ENCODE results near the gene FRY. TPM values are rescaled to one million over a fixed set of nuclear protein-coding genes. Genes with fewer than 3 reads are reported as not detected.

The FRY gene
- total RNA-seq, 3 donors from 2014 or later: 9.2 to 38.5 (median 10.5) TPM

GRCh38 chr13:32237681-32238080 lies 206.1 kb downstream of the FRY start:
- H3K36me3 ChIP-seq (ENCODE audit: low read depth): no peaks in the 10 kb centered on the region

DNA sequence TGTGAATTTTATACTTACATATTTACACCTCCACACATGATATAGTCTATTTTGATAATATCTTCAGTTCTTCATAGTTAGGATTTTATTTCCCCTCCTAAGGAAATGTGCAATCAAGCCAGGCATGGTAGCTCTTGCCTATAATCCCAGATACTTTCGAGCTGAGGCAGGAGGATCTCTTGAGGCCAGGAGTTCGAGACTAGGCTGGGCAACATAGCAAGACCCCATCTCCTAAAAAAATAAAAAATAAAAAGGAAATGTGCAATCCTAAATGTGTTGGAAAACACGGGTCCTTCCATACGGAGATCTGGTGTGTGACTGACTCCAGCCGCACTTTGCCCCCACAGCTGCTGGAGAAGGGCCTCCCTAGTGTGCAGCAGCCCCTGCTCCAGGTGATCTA lies 212.1 kb downstream of the FRY start:
- DNase-seq (no peak), ATAC-seq (no peak)
- Histone ChIP-seq H3K4me1 (ENCODE audit: low read depth) (no peaks in the 10 kb centered on the region), H3K9me3 (no peaks in the 10 kb centered on the region), H3K36me3 (ENCODE audit: low read depth) (no peaks in the 10 kb centered on the region), H3K4me3 (no peak overlapping the region)
- no peak for TF ChIP-seq CTCF (IDR thresholded peaks at IDR 0.05)
- intact Hi-C loops (cut with DNase I, micrococcal nuclease): no loop called here

More at GRCh38 chr13:32237681-32238080, 206.1 kb downstream of the FRY start:
- TF ChIP-seq CTCF (IDR thresholded peaks at IDR 0.05): no peak
- no peaks in the 10 kb centered on the region for H3K9me3 ChIP-seq
- DNase-seq (no peak), ATAC-seq (no peak)
- intact Hi-C loops (cut with DNase I, micrococcal nuclease): no loop called here
- H3K4me3 ChIP-seq: no peak overlapping the region
- no peaks in the 10 kb centered on the region for H3K4me1 ChIP-seq (ENCODE audit: low read depth)

DNA sequence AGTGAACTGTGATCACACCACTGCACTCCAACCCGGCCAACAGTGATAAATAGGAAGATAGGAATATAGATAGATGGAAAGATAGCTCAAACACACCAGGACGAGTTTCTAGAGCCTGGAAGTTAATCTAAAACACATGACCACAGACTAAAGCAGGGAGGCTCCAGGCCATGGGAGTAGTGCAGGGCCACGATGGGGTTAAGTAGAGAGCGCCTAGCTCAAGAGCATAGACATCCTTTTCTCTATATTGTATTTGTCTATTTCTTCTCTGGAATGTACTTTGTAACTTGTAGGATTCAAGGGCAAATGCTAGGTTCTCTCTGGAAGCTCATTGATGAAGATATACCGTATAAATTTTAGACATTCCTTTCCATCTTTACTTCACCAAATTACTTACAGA lies 214.0 kb downstream of the FRY start:
- no peaks in the 10 kb centered on the region for H3K36me3 ChIP-seq (ENCODE audit: low read depth)
- ATAC-seq (no peak), DNase-seq (no peak)
- H3K4me1 ChIP-seq (ENCODE audit: low read depth): no peaks in the 10 kb centered on the region
- no peak overlapping the region for H3K4me3 ChIP-seq
- intact Hi-C loops (cut with DNase I, micrococcal nuclease): no loop called here
- no peak for TF ChIP-seq CTCF (IDR thresholded peaks at IDR 0.05)
- no peaks in the 10 kb centered on the region for H3K9me3 ChIP-seq

DNA sequence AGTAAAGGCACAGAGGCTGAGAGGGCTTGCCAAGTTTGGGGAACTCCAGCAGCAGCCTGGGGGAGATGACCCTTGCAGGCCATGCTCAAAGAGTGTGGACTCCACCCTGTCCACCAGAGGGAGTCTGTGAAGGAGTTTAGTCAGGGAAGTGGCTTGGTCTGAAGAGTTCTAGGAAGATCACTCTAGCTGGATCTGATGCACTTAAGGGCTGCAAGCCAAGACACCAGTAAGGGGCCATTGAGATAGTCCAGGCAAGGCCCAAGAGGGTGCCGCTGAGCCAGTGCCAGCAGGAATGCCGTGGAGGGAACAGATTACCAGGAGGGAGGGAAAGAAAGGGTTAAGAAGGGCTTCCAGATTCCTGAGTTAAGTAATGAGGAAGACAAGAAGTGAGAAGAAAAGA lies 214.9 kb downstream of the FRY start:
- ATAC-seq (peak; percentile 92), DNase-seq (peak in 2 of 3 donors; percentile 50 to 71)
- H3K4me1 ChIP-seq (ENCODE audit: low read depth): no peaks in the 10 kb centered on the region
- no peaks in the 10 kb centered on the region for H3K36me3 ChIP-seq (ENCODE audit: low read depth)
- peak; percentile 68 for TF ChIP-seq CTCF (IDR thresholded peaks at IDR 0.05)
- intact Hi-C loops (cut with DNase I, micrococcal nuclease): no loop called here
- H3K4me3 ChIP-seq: no peak overlapping the region
- H3K9me3 ChIP-seq: no peaks in the 10 kb centered on the region

- intact Hi-C loops (cut with DNase I, micrococcal nuclease): no loop called here
- Histone ChIP-seq H3K4me3 (no peak overlapping the region), H3K4me1 (ENCODE audit: low read depth) (no peaks in the 10 kb centered on the region), H3K9me3 (no peaks in the 10 kb centered on the region), H3K36me3 (ENCODE audit: low read depth) (no peaks in the 10 kb centered on the region)
- DNase-seq (no peak), ATAC-seq (peak; percentile 53)
- no peak for TF ChIP-seq CTCF (IDR thresholded peaks at IDR 0.05)
Measured at GRCh38 chr13:32247887-32248286, 216.3 kb downstream of the FRY start.

DNA sequence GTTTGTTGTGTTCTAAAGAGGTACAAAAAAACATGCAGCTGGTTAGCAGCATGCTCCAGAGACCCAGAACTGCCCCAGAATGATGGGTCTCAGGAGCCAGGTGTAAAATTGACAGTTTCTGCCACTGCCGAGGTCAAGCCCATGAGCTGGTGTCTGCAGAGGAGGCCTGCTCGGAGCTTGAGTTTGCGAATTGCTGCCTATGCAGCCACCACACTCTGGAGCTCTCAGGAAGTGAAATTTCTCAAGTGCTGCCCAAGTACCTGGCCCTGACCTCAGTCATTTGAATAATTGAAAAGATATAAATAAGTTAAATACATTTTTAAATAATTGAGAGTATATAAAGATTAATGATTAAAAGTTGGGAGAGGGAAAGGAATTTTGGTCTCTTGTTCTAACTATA lies 217.2 kb downstream of the FRY start:
- ATAC-seq: no peak
- intact Hi-C loops (cut with DNase I, micrococcal nuclease): no loop called here
- H3K4me3 ChIP-seq: no peak overlapping the region
- H3K4me1 ChIP-seq (ENCODE audit: low read depth): no peaks in the 10 kb centered on the region
- no peaks in the 10 kb centered on the region for H3K36me3 ChIP-seq (ENCODE audit: low read depth)
- TF ChIP-seq CTCF (IDR thresholded peaks at IDR 0.05): no peak
- DNase-seq: no peak
- H3K9me3 ChIP-seq: no peaks in the 10 kb centered on the region

Data from mucosa of descending colon (tissue), 3 donors.